HepG2 (cell line): ENCODE measurements around the gene SRP68. TPM values are rescaled to one million over a fixed set of nuclear protein-coding genes. Genes with fewer than 3 reads are reported as not detected.

Experiments
- BCL3 ChIP-seq: sonication (generic); formaldehyde crosslinking; IDR thresholded peaks from 2 replicates; pipeline ENCODE4 v1.5.1; 2020; ENCODE audit warnings: mild to moderate bottlenecking, missing genetic modification reagents, moderate library complexity
- BCL6 ChIP-seq: IDR thresholded peaks from 2 replicates; pipeline ENCODE4 v1.6.1; 2016; ENCODE audit warnings: missing genetic modification reagents, missing compliant biosample characterization
- CREB3 ChIP-seq: sonication (generic); formaldehyde crosslinking; IDR thresholded peaks from 2 replicates; pipeline ENCODE4 v1.5.0; 2020; ENCODE audit warnings: missing genetic modification reagents
- FIP1L1 ChIP-seq: fragments of 200-400 bp; formaldehyde crosslinking; IDR thresholded peaks from 2 replicates; pipeline ENCODE4 v1.6.1; 2018; ENCODE audit warnings: low read depth, mild to moderate bottlenecking, low read length, moderate library complexity, borderline replicate concordance; ENCODE audit not compliant: insufficient read depth
- FOXJ3 ChIP-seq: sonication (generic); formaldehyde crosslinking; IDR thresholded peaks from 2 replicates; pipeline ENCODE4 v1.4.0; 2020; ENCODE audit warnings: missing genetic modification reagents, mild to moderate bottlenecking, borderline replicate concordance
- KLF12 ChIP-seq: sonication (generic); formaldehyde crosslinking; IDR thresholded peaks from 2 replicates; pipeline ENCODE4 v1.4.0; 2020; ENCODE audit warnings: missing genetic modification reagents, borderline replicate concordance
- MTERF4 ChIP-seq: sonication (generic); formaldehyde crosslinking; IDR thresholded peaks from 2 replicates; pipeline ENCODE4 v1.8.0; 2023; ENCODE audit warnings: mild to moderate bottlenecking, missing genetic modification reagents
- PAXIP1 ChIP-seq: sonication (generic); formaldehyde crosslinking; conservative IDR thresholded peaks from 2 replicates; pipeline ENCODE4 v1.4.0; 2020; ENCODE audit warnings: mild to moderate bottlenecking, missing genetic modification reagents, moderate library complexity
- SAP130 ChIP-seq: IDR thresholded peaks from 2 replicates; pipeline ENCODE4 v1.6.1; 2016; ENCODE audit warnings: low read depth
- TEF ChIP-seq: sonication (generic); formaldehyde crosslinking; IDR thresholded peaks from 2 replicates; pipeline ENCODE4 v1.5.0; 2020; ENCODE audit warnings: missing genetic modification reagents
- TFDP1 ChIP-seq: IDR thresholded peaks from 2 replicates; pipeline ENCODE4 v1.6.1; 2016; ENCODE audit warnings: missing compliant biosample characterization, missing genetic modification reagents, borderline replicate concordance
- ZBTB20 ChIP-seq: sonication (generic); formaldehyde crosslinking; IDR thresholded peaks from 2 replicates; pipeline ENCODE4 v1.8.1; 2023; ENCODE audit warnings: missing genetic modification reagents, low read depth, mild to moderate bottlenecking, borderline replicate concordance
- ZBTB33 ChIP-seq: sonication (generic); formaldehyde crosslinking; IDR thresholded peaks from 2 replicates; pipeline ENCODE4 v1.4.0; 2020; ENCODE audit warnings: missing genetic modification reagents
- ZFX ChIP-seq: sonication (generic); formaldehyde crosslinking; IDR thresholded peaks from 2 replicates; pipeline ENCODE4 v1.4.0; 2020; ENCODE audit warnings: mild to moderate bottlenecking, low read depth, missing genetic modification reagents, moderate library complexity
- ZNF10 ChIP-seq: sonication (generic); formaldehyde crosslinking; IDR thresholded peaks from 2 replicates; pipeline ENCODE4 v1.4.0; 2020; ENCODE audit warnings: mild to moderate bottlenecking, low read depth, missing genetic modification reagents, borderline replicate concordance
- ZNF282 ChIP-seq: fragments of 450-650 bp; IDR thresholded peaks from 2 replicates; pipeline ENCODE4 v1.6.1; 2018; ENCODE audit not compliant: partially characterized antibody
- polyA plus RNA-seq, 8 experiments: library from polyadenylated mRNA; depleted of rRNA in 3 of 8; stranded (reverse) in 7 of 8; unstranded in 1 of 8; fragments of >200 nt; fragmentation: Illumina TruSeq in 4 of 8; extraction: Trizol in 4 of 8; gene quantifications; 2 replicates each; pipeline versions ENCODE4 v1.2.1 to v1.2.3, GENCODE V29; 2011 to 2016; ENCODE audit warnings: low read depth in 4 of 8, missing spikeins in 1 of 8, mixed read lengths in 1 of 8; ENCODE audit not compliant: insufficient read depth in 1 of 8
- total RNA-seq, 5 experiments: library from RNA; depleted of rRNA; stranded (reverse); fragments of >200 nt; fragmentation: Illumina TruSeq; extraction: Trizol; gene quantifications; 2 replicates each; pipeline ENCODE4 v1.2.3, GENCODE V29; 2016; ENCODE audit warnings: low read depth in 1 of 5

SRP68 gene
- total and polyA plus RNA-seq, 2 of the 13 experiments (the other 11 are each of a cell fraction or from before 2014, with no cell fraction given), result 39.8 to 74.3 TPM

GRCh38 chr17:76005263-76006149 lies 66.8 kb downstream of the SRP68 start (continued):
- TF ChIP-seq TFDP1 (CRISPR knock-in tag), result 0 out of 2 replicates have a peak, but pooled peaks have one; percentile 11
- TF ChIP-seq ZNF282, result no peak
- no peak for TF ChIP-seq TEF
- 0 out of 2 replicates have a peak, but pooled peaks have one; percentile 9 for TF ChIP-seq PAXIP1 (CRISPR knock-in tag)
- TF ChIP-seq ZNF10 (CRISPR knock-in tag), result no peak
- no peak for TF ChIP-seq FIP1L1
- 0 out of 2 replicates have a peak, but pooled peaks have one; percentile 36 for TF ChIP-seq ZBTB20 (CRISPR knock-in tag)
- TF ChIP-seq ZBTB33 (CRISPR knock-in tag), result peak; percentile 95
- no peak for TF ChIP-seq KLF12
- TF ChIP-seq FOXJ3, result peak; percentile 40; the same call in 1 of the 2 replicates
- TF ChIP-seq ZFX (CRISPR knock-in tag), result peak; percentile 56
- no peak for TF ChIP-seq MTERF4 (CRISPR knock-in tag)
- TF ChIP-seq BCL6 (CRISPR knock-in tag), result no peak
- TF ChIP-seq SAP130, result 0 out of 2 replicates have a peak, but pooled peaks have one; percentile 23
- TF ChIP-seq CREB3 (CRISPR knock-in tag), result 0 out of 2 replicates have a peak, but pooled peaks have one; percentile 28
- TF ChIP-seq BCL3 (CRISPR knock-in tag), result no peak
